HFFc6 (cell line): ENCODE measurements around the gene SIN3A. TPM values are rescaled to one million over a fixed set of nuclear protein-coding genes. Genes with fewer than 3 reads are reported as not detected.
"Not testable (repeated sequence)": the region's sequence is repeated elsewhere in the genome, so short reads cannot be mapped to it uniquely, and the experiment has no call there.

Source experiments
- DNase-seq: peaks from one replicate; pipeline ENCODE4 v3.0.0-alpha.2; 2018
- H3K27ac Mint-ChIP-seq: 2 replicates; pipeline ENCODE4 v1.8.0; 2020; ENCODE audit warnings: mild to moderate bottlenecking, mixed read lengths
- H3K27me3 Mint-ChIP-seq: 2 replicates; pipeline ENCODE4 v1.8.0; 2021; ENCODE audit warnings: mild to moderate bottlenecking, moderate library complexity, mixed read lengths; ENCODE audit not compliant: insufficient read depth
- H3K36me3 Mint-ChIP-seq: 2 replicates; pipeline ENCODE4 v1.8.0; 2021; ENCODE audit warnings: low read depth, mixed read lengths
- H3K4me1 Mint-ChIP-seq: 2 replicates; pipeline ENCODE4 v1.8.0; 2020; ENCODE audit warnings: low read depth, mixed read lengths
- H3K4me3 Mint-ChIP-seq: 2 replicates; pipeline ENCODE4 v1.8.0; 2020; ENCODE audit warnings: mild to moderate bottlenecking, moderate library complexity, mixed read lengths
- H3K9me3 Mint-ChIP-seq: 2 replicates; pipeline ENCODE4 v1.8.0; 2020; ENCODE audit warnings: mild to moderate bottlenecking, mixed read lengths
- total RNA-seq, 6 experiments: library from RNA; stranded (reverse); fragmentation: NEBNext Ultra II Directional; extraction: Animal tissue kit (Norgen Biotek cat#: 25700); gene quantifications; 2 replicates in 1 of 6; 3 replicates in 5 of 6; pipeline ENCODE4 v1.2.3, GENCODE V29; 2021
- TF ChIP-seq, protein P1 (sequence below): fragments of 200-600 bp; sonication (generic); IDR thresholded peaks from 2 replicates; pipeline ENCODE4 v1.5.0; 2021; ENCODE audit warnings: antibody characterized with exemption, mild to moderate bottlenecking

Gene SIN3A
- total RNA-seq, 6 experiments from 2014 or later: 36.6 to 49.3 (median 39.8) TPM

- Mint-ChIP-seq H3K36me3 (peaks cover 43% of the 10 kb centered on the region), H3K4me1 (peaks cover 14% of the 10 kb centered on the region), H3K27ac (peak overlapping the region; percentile 24), H3K27me3 (peaks cover 3% of the 10 kb centered on the region; the same call in 1 of the 2 replicates), H3K9me3 (no peaks in the 10 kb centered on the region), H3K4me3 (no peak overlapping the region)
- DNase-seq: peak; percentile 16
- TF ChIP-seq, protein P1, sequence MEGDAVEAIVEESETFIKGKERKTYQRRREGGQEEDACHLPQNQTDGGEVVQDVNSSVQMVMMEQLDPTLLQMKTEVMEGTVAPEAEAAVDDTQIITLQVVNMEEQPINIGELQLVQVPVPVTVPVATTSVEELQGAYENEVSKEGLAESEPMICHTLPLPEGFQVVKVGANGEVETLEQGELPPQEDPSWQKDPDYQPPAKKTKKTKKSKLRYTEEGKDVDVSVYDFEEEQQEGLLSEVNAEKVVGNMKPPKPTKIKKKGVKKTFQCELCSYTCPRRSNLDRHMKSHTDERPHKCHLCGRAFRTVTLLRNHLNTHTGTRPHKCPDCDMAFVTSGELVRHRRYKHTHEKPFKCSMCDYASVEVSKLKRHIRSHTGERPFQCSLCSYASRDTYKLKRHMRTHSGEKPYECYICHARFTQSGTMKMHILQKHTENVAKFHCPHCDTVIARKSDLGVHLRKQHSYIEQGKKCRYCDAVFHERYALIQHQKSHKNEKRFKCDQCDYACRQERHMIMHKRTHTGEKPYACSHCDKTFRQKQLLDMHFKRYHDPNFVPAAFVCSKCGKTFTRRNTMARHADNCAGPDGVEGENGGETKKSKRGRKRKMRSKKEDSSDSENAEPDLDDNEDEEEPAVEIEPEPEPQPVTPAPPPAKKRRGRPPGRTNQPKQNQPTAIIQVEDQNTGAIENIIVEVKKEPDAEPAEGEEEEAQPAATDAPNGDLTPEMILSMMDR: no peak
Observed at GRCh38 chr15:75397494-75397893, 54.0 kb downstream of the SIN3A start.

- Mint-ChIP-seq H3K27me3 (peaks cover 3% of the 10 kb centered on the region; the same call in 1 of the 2 replicates), H3K36me3 (peaks cover 35% of the 10 kb centered on the region), H3K27ac (no peak overlapping the region), H3K4me3 (no peak overlapping the region), H3K9me3 (no peaks in the 10 kb centered on the region), H3K4me1 (no peaks in the 10 kb centered on the region)
- TF ChIP-seq, protein P1: no peak
- no peak for DNase-seq
Observed at GRCh38 chr15:75389791-75390382, 61.6 kb downstream of the SIN3A start.

DNA sequence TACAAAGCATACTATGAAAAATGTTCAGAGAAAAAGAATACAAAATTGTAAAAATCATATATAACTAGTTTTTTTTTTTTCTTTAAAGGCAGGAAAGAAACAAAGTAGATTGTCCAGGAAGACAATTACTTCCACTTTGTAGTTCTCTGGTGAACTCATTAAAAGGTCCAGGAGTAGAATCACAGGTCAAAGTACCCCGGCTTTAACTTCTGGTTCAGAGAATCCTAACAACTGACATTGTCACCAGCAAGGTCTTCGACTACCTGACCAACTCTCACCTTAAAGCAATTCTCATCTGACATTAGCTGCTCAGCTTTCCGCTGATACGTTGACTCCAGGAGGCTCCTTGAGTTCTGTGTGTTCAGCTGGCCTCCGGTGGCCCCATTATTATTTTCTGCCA lies 67.5 kb downstream of the SIN3A start:
- H3K4me1 Mint-ChIP-seq, H3K9me3 Mint-ChIP-seq, DNase-seq, H3K4me3 Mint-ChIP-seq, H3K27ac Mint-ChIP-seq, H3K27me3 Mint-ChIP-seq: not testable (repeated sequence)
- H3K36me3 Mint-ChIP-seq: peaks cover 25% of the 10 kb centered on the region

- no peaks in the 10 kb centered on the region for H3K4me1 Mint-ChIP-seq
- H3K9me3 Mint-ChIP-seq: no peaks in the 10 kb centered on the region
- peaks cover 1% of the 10 kb centered on the region; the same call in 1 of the 2 replicates for H3K27me3 Mint-ChIP-seq
- no peak overlapping the region for H3K4me3 Mint-ChIP-seq
- DNase-seq: no peak
- H3K36me3 Mint-ChIP-seq: peaks cover 23% of the 10 kb centered on the region
- TF ChIP-seq, protein P1: no peak
- H3K27ac Mint-ChIP-seq: no peak overlapping the region
Observed at GRCh38 chr15:75380773-75381172, 70.7 kb downstream of the SIN3A start.

DNA sequence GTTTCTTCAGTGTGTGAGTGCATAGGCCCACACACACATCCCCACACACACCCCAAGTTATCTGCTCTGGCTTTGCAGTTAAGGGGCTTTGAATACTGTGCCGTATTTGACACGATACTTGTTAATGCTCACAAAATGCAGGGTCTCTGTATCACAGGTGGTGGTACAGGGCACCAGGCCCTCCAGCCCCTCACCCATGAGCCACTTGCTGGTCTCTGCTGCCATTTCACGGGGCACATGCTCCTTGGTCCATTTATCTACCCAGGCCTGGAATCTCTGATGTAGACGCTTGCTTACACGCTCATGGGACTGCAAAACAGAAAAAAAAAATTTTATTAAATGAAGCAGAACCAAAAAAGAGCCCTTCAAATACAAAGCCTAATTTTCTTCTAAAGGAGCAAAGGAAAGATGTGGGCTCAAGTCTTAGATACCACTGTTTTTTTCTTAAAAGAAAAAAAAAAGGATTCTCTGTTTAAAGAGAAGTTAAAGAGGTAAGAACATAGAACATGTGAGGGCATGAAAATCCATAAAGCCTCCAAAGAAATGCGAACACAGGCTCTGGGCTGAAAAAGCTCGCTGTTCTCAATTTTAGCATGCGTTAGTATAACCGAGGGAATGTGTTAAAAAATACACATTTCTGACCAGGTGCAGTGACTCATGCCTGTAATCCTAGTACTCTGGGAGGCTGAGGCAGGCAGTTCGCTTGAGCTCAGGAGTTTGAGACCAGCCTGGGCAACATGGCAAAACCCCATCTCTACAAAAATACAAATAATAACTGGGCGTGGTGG lies 79.4 kb downstream of the SIN3A start:
- no peak overlapping the region for H3K4me3 Mint-ChIP-seq
- no peaks in the 10 kb centered on the region for H3K9me3 Mint-ChIP-seq
- peaks cover 21% of the 10 kb centered on the region; the same call in 1 of the 2 replicates for H3K36me3 Mint-ChIP-seq
- TF ChIP-seq, protein P1: no peak
- peaks cover 10% of the 10 kb centered on the region for H3K27me3 Mint-ChIP-seq
- DNase-seq: no peak
- no peak overlapping the region for H3K27ac Mint-ChIP-seq
- peaks cover 22% of the 10 kb centered on the region for H3K4me1 Mint-ChIP-seq

DNA sequence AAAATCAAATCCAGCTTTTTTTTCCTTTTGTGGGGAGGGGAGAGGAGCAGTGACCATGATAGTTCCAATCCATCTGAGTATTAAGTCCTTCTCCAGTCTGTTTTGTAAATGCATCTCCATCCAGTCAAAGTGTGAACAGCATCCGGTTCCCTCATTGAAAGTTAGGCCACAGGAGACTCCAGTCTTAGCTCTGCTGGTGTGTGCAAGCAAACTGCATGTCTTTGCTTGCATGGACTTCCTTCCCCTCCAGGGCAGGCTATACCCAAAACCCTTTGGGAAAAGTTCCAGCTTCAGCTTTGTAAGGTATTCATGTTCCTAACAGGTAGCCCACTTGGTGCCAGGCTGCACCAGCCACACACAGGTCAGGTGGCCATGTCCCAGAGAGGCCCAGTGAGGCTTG lies 80.0 kb downstream of the SIN3A start:
- TF ChIP-seq, protein P1: no peak
- Mint-ChIP-seq H3K4me1 (peaks cover 22% of the 10 kb centered on the region), H3K27me3 (peaks cover 10% of the 10 kb centered on the region), H3K27ac (no peak overlapping the region), H3K4me3 (no peak overlapping the region), H3K9me3 (no peaks in the 10 kb centered on the region), H3K36me3 (peaks cover 21% of the 10 kb centered on the region; the same call in 1 of the 2 replicates)
- no peak for DNase-seq
